Panc1 (cell line): ENCODE results near the gene BRAF. TPM values are rescaled to one million over a fixed set of nuclear protein-coding genes. Genes with fewer than 3 reads are reported as not detected.

Experiments
- ATAC-seq: fragments of 200-7000 bp; cut with Tn5 transposase; 2 replicates; pipeline ENCODE4 v1.9.1; 2020; ENCODE audit warnings: mild to moderate bottlenecking, moderate library complexity
- BruUV-seq: library from RNA; stranded (reverse); fragments of 400-500 nt; replicated peaks from 2 replicates; lab custom pipeline; 2021; lab: Mats Ljungman, UMichigan
- CTCF ChIA-PET: fragments of 300-600 bp; sonication (Branson Sonifier 250); formaldehyde crosslinking; loops from one replicate; lab custom pipeline; 2022; ENCODE audit warnings: antibody characterized with exemption; lab: Charles Lee
- POLR2A ChIA-PET: fragments of 300-600 bp; sonication (Branson Sonifier 250); formaldehyde crosslinking; loops from one replicate; lab custom pipeline; 2022; ENCODE audit warnings: antibody characterized with exemption; lab: Charles Lee
- DNase-seq: peaks from one replicate; pipeline ENCODE4 v3.0.0-alpha.2; 2010; ENCODE audit warnings: low read depth, low spot score
- H3K27ac ChIP-seq: 2 replicates; pipeline ENCODE4 v1.5.1; 2011; ENCODE audit warnings: mild to moderate bottlenecking, low read length, inconsistent platforms
- H3K27me3 ChIP-seq: fragments of 200-500 bp; sonication (Bioruptor generic); 2 replicates; pipeline ENCODE4 v1.6.0; 2014; ENCODE audit warnings: low read length, inconsistent platforms; ENCODE audit not compliant: control insufficient read depth, insufficient read depth
- H3K36me3 ChIP-seq: fragments of 200-500 bp; sonication (Bioruptor generic); 2 replicates; pipeline ENCODE4 v1.5.1; 2014; ENCODE audit warnings: inconsistent platforms, mild to moderate bottlenecking, low read length, moderate library complexity; ENCODE audit not compliant: control insufficient read depth, insufficient read depth
- H3K4me1 ChIP-seq: 2 replicates; pipeline ENCODE4 v1.5.1; 2011; ENCODE audit warnings: inconsistent platforms, mild to moderate bottlenecking, low read length, moderate library complexity; ENCODE audit not compliant: control insufficient read depth, insufficient read depth
- H3K4me3 ChIP-seq, 2 experiments: 2 replicates each; pipeline ENCODE4 v1.5.1; 2011 to 2012; ENCODE audit warnings: low read depth in 2 of 2, low read length in 2 of 2, mild to moderate bottlenecking in 2 of 2, inconsistent platforms in 1 of 2, moderate library complexity in 1 of 2
- H3K9me3 ChIP-seq: fragments of 200-500 bp; sonication (Bioruptor generic); 2 replicates; pipeline ENCODE4 v1.5.1; 2014; ENCODE audit warnings: low read depth, mild to moderate bottlenecking, inconsistent platforms, low read length, moderate library complexity; ENCODE audit not compliant: control insufficient read depth, insufficient read depth
- CTCF ChIP-seq: fragments of 450-650 bp; IDR thresholded peaks from 2 replicates; pipeline ENCODE4 v1.5.1; 2017; ENCODE audit warnings: mild to moderate bottlenecking
- POLR2AphosphoS5 ChIP-seq: IDR thresholded peaks from 2 replicates; pipeline ENCODE4 v1.6.1; 2012; ENCODE audit warnings: mild to moderate bottlenecking, low read depth, low read length, moderate library complexity
- REST ChIP-seq, 2 experiments: IDR thresholded peaks; 2 replicates each; pipeline ENCODE4 v1.6.1; 2011 to 2012; ENCODE audit warnings: low read depth in 2 of 2, control low read depth in 1 of 2, low read length in 1 of 2, mild to moderate bottlenecking in 1 of 2, moderate library complexity in 1 of 2; ENCODE audit not compliant: insufficient read depth in 1 of 2
- SIN3A ChIP-seq: IDR thresholded peaks from 2 replicates; pipeline ENCODE4 v1.6.1; 2012; ENCODE audit warnings: low read depth, mild to moderate bottlenecking, low read length, moderate library complexity, borderline replicate concordance; ENCODE audit not compliant: insufficient read depth
- TCF7L2 ChIP-seq: IDR thresholded peaks from 2 replicates; pipeline ENCODE4 v1.6.1; 2011; ENCODE audit warnings: mild to moderate bottlenecking, low read depth, low read length, inconsistent platforms
- in situ Hi-C: cut with HindIII; loops from 2 replicates; pipeline ENCODE4 v1.10.0; 2016; ENCODE audit warnings: low sequenced_read_pairs, low pct_unique_long_range_greater_than_20kb
- intact Hi-C: fragments of 100-400 bp; cut with micrococcal nuclease; formaldehyde crosslinking; loops from one replicate; pipeline ENCODE4 v1.10.0; 2022; ENCODE audit not compliant: unreplicated experiment
- total RNA-seq: library from RNA; stranded (reverse); gene quantifications from one replicate; pipeline ENCODE4 v1.2.1, GENCODE V29; 2021; ENCODE audit not compliant: unreplicated experiment

BRAF gene
- total RNA-seq, 1 experiment from 2014 or later: 26.3 TPM

- H3K27ac ChIP-seq: peak overlapping the region; percentile 90
- POLR2A ChIA-PET: interaction anchor here (0.7 kb wide), 2 partner anchors 76 to 126 kb away, joined by 4 to 6 read pairs; no protein-coding TSS in a partner anchor
- intact Hi-C loops: loop anchor here (5.0 kb wide), 1 partner anchor 112 kb away; no protein-coding TSS in a partner anchor
- peak overlapping the region; percentile 83 to 98 for H3K4me3 ChIP-seq
- no TSS peak for BruUV-seq
- in situ Hi-C loops: no loop called here
- no peaks in the 10 kb centered on the region; the same call in 1 of the 2 replicates for H3K36me3 ChIP-seq
- H3K9me3 ChIP-seq: no peaks in the 10 kb centered on the region; the same call in 1 of the 2 replicates
- peaks cover 5% of the 10 kb centered on the region; the same call in 1 of the 2 replicates for H3K4me1 ChIP-seq
- ATAC-seq (peak; percentile 92), DNase-seq (no peak)
- TF ChIP-seq TCF7L2 (no peak), POLR2AphosphoS5 (0 out of 2 replicates have a peak, but pooled peaks have one; percentile 8), SIN3A (peak; percentile 60; the same call in 1 of the 2 replicates), CTCF (peak; percentile 77), REST (IDR thresholded peaks at IDR 0.05; ENCODE audit: insufficient read depth in 1 of 2, low read depth in 2 of 2, low read length in 1 of 2) (no peak)
- CTCF ChIA-PET: interaction anchor here (0.6 to 2.5 kb wide), 3 partner anchors 70 to 446 kb away, joined by 3 to 11 read pairs (median 7); no protein-coding TSS in a partner anchor
- no peaks in the 10 kb centered on the region for H3K27me3 ChIP-seq
Observed at GRCh38 chr7:140924019-140924820, 509 bp downstream of the BRAF start.

- no TSS peak for BruUV-seq
- no peak for ATAC-seq
- DNase-seq: no peak
- ChIA-PET CTCF (interaction anchor here (2.5 kb wide), 1 partner anchor 112 kb away, joined by 11 read pairs; no protein-coding TSS in a partner anchor), POLR2A (no interaction called here)
- H3K4me1 ChIP-seq: peaks cover 5% of the 10 kb centered on the region; the same call in 1 of the 2 replicates
- no peaks in the 10 kb centered on the region for H3K27me3 ChIP-seq
- H3K9me3 ChIP-seq: no peaks in the 10 kb centered on the region; the same call in 1 of the 2 replicates
- in situ Hi-C loops (no loop called here), intact Hi-C loops (loop anchor here (5.0 kb wide), 1 partner anchor 111 kb away; no protein-coding TSS in a partner anchor)
- H3K36me3 ChIP-seq: no peaks in the 10 kb centered on the region; the same call in 1 of the 2 replicates
- H3K27ac ChIP-seq: peak overlapping the region; percentile 90
- peak overlapping the region; percentile 83 to 98 for H3K4me3 ChIP-seq
- TF ChIP-seq SIN3A: no peak
- TF ChIP-seq POLR2AphosphoS5: no peak
- TF ChIP-seq REST (IDR thresholded peaks at IDR 0.05; ENCODE audit: insufficient read depth in 1 of 2, low read depth in 2 of 2, low read length in 1 of 2): no peak
- no peak for TF ChIP-seq CTCF
- no peak for TF ChIP-seq TCF7L2
Observed at GRCh38 chr7:140923358-140924006, 1.2 kb downstream of the BRAF start.
